H9 (cell line): ENCODE measurements around the gene CNBD2. TPM values are rescaled to one million over a fixed set of nuclear protein-coding genes. Genes with fewer than 3 reads are reported as not detected.
"Not testable (repeated sequence)": the region's sequence is repeated elsewhere in the genome, so short reads cannot be mapped to it uniquely, and the experiment has no call there.

Experiments
- DNase-seq: peaks from one replicate; pipeline ENCODE4 v3.0.0-alpha.2; 2017
- H2AFZ ChIP-seq: one replicate; pipeline ENCODE4 v1.6.1; 2013; ENCODE audit warnings: mild to moderate bottlenecking, low read length, control low read depth, moderate library complexity
- H2AK5ac ChIP-seq: 2 replicates; pipeline ENCODE4 v1.6.1; 2013; ENCODE audit warnings: low read length, control low read depth, mixed read lengths; ENCODE audit not compliant: insufficient read length
- H2BK120ac ChIP-seq: one replicate; pipeline ENCODE4 v1.6.1; 2013; ENCODE audit warnings: low read depth, mild to moderate bottlenecking, low read length, control low read depth, inconsistent platforms; ENCODE audit not compliant: poor library complexity, severe bottlenecking
- H2BK12ac ChIP-seq: 2 replicates; pipeline ENCODE4 v1.6.1; 2013; ENCODE audit warnings: low read length, control low read depth, mixed read lengths, low read depth; ENCODE audit not compliant: insufficient read length
- H2BK15ac ChIP-seq: 2 replicates; pipeline ENCODE4 v1.6.1; 2013; ENCODE audit warnings: low read depth, low read length, control low read depth
- H2BK20ac ChIP-seq: one replicate; pipeline ENCODE4 v1.6.1; 2013; ENCODE audit warnings: low read depth, mild to moderate bottlenecking, low read length, control low read depth, inconsistent platforms; ENCODE audit not compliant: poor library complexity, severe bottlenecking
- H2BK5ac ChIP-seq: 2 replicates; pipeline ENCODE4 v1.6.1; 2013; ENCODE audit warnings: low read length, control low read depth, mixed read lengths; ENCODE audit not compliant: insufficient read length
- H3K14ac ChIP-seq: 2 replicates; pipeline ENCODE4 v1.6.1; 2013; ENCODE audit warnings: low read length, control low read depth; ENCODE audit not compliant: insufficient read depth
- H3K18ac ChIP-seq: 2 replicates; pipeline ENCODE4 v1.6.1; 2013; ENCODE audit warnings: low read depth, mild to moderate bottlenecking, mixed read lengths, low read length, control low read depth; ENCODE audit not compliant: insufficient read length
- H3K23ac ChIP-seq: 2 replicates; pipeline ENCODE4 v1.6.1; 2013; ENCODE audit warnings: low read length, control low read depth, mixed read lengths, low read depth; ENCODE audit not compliant: insufficient read length
- H3K23me2 ChIP-seq: 2 replicates; pipeline ENCODE4 v1.6.1; 2013; ENCODE audit warnings: low read depth, mild to moderate bottlenecking, mixed read lengths, low read length, control low read depth; ENCODE audit not compliant: insufficient read length, poor library complexity, severe bottlenecking
- H3K27ac ChIP-seq: 2 replicates; pipeline ENCODE4 v1.5.1; 2013; ENCODE audit warnings: low read length, control low read depth, mixed read lengths, low read depth; ENCODE audit not compliant: insufficient read length
- H3K27me3 ChIP-seq: 2 replicates; pipeline ENCODE4 v1.6.1; 2013; ENCODE audit warnings: low read length, control low read depth, inconsistent platforms; ENCODE audit not compliant: insufficient read depth
- H3K4ac ChIP-seq: 2 replicates; pipeline ENCODE4 v1.6.1; 2013; ENCODE audit warnings: low read depth, mild to moderate bottlenecking, control low read depth, inconsistent platforms, low read length, moderate library complexity
- H3K4me1 ChIP-seq: 2 replicates; pipeline ENCODE4 v1.6.1; 2013; ENCODE audit warnings: low read length, control low read depth, inconsistent platforms; ENCODE audit not compliant: insufficient read depth
- H3K4me2 ChIP-seq: 2 replicates; pipeline ENCODE4 v1.6.1; 2013; ENCODE audit warnings: low read length, control low read depth, mixed read lengths; ENCODE audit not compliant: insufficient read length, insufficient read depth
- H3K56ac ChIP-seq: 2 replicates; pipeline ENCODE4 v1.6.1; 2013; ENCODE audit warnings: low read depth, mild to moderate bottlenecking, mixed read lengths, low read length, control low read depth; ENCODE audit not compliant: insufficient read length
- H3K79me1 ChIP-seq: 2 replicates; pipeline ENCODE4 v1.6.1; 2013; ENCODE audit warnings: low read depth, mild to moderate bottlenecking, moderate library complexity, low read length, control low read depth, inconsistent platforms; ENCODE audit not compliant: insufficient read depth, poor library complexity, severe bottlenecking
- H3K79me2 ChIP-seq: 2 replicates; pipeline ENCODE4 v1.6.1; 2013; ENCODE audit warnings: low read length, control low read depth, inconsistent platforms; ENCODE audit not compliant: insufficient read depth
- H3K9ac ChIP-seq: 2 replicates; pipeline ENCODE4 v1.6.1; 2013; ENCODE audit warnings: low read length, control low read depth, mixed read lengths; ENCODE audit not compliant: insufficient read length; ENCODE audit errors: extremely low read depth
- H3K9me3 ChIP-seq: one replicate; pipeline ENCODE4 v1.6.1; 2013; ENCODE audit warnings: low read depth, low read length, inconsistent platforms; ENCODE audit not compliant: control insufficient read depth
- H3T11ph ChIP-seq: one replicate; pipeline ENCODE4 v1.6.1; 2013; ENCODE audit warnings: mild to moderate bottlenecking, low read length, control low read depth, inconsistent platforms
- H4K20me1 ChIP-seq: one replicate; pipeline ENCODE4 v1.6.1; 2013; ENCODE audit not compliant: control insufficient read depth, insufficient read length, insufficient read depth
- H4K5ac ChIP-seq: 2 replicates; pipeline ENCODE4 v1.6.1; 2013; ENCODE audit warnings: low read depth, mild to moderate bottlenecking, mixed read lengths, low read length, control low read depth; ENCODE audit not compliant: insufficient read length
- H4K8ac ChIP-seq: replicated peaks from 2 replicates; pipeline ENCODE4 v1.6.1; 2013; ENCODE audit warnings: low read length, control low read depth, mixed read lengths, low read depth; ENCODE audit not compliant: insufficient read length
- H4K91ac ChIP-seq: 2 replicates; pipeline ENCODE4 v1.6.1; 2013; ENCODE audit warnings: low read depth, mild to moderate bottlenecking, moderate library complexity, mixed read lengths, low read length, control low read depth; ENCODE audit not compliant: insufficient read length
- H3K27ac Mint-ChIP-seq, 3 experiments: 2 replicates in 2 of 3; 3 replicates in 1 of 3; pipeline ENCODE4 v1.8.0; 2020 to 2021; ENCODE audit warnings: mixed read lengths in 3 of 3, mild to moderate bottlenecking in 1 of 3, moderate library complexity in 1 of 3
- H3K27me3 Mint-ChIP-seq: 2 replicates; pipeline ENCODE4 v1.8.0; 2021; ENCODE audit warnings: low read depth, mild to moderate bottlenecking, moderate library complexity, mixed read lengths
- H3K36me3 Mint-ChIP-seq, 3 experiments: 2 replicates in 2 of 3; 3 replicates in 1 of 3; pipeline ENCODE4 v1.8.0; 2020 to 2021; ENCODE audit warnings: low read depth in 3 of 3, mixed read lengths in 3 of 3; ENCODE audit not compliant: insufficient read depth in 1 of 3
- H3K4me1 Mint-ChIP-seq, 2 experiments: 2 replicates each; pipeline ENCODE4 v1.8.0; 2020; ENCODE audit warnings: mixed read lengths in 2 of 2
- H3K4me3 Mint-ChIP-seq, 2 experiments: 2 replicates in 1 of 2; 3 replicates in 1 of 2; pipeline ENCODE4 v1.8.0; 2020 to 2021; ENCODE audit warnings: mild to moderate bottlenecking in 2 of 2, mixed read lengths in 2 of 2, moderate library complexity in 1 of 2
- H3K9me3 Mint-ChIP-seq, 2 experiments: 2 replicates in 1 of 2; 3 replicates in 1 of 2; pipeline ENCODE4 v1.8.0; 2020; ENCODE audit warnings: mild to moderate bottlenecking in 2 of 2, mixed read lengths in 2 of 2, moderate library complexity in 1 of 2
- CTCF ChIP-seq: fragments of 200-600 bp; sonication (generic); conservative IDR thresholded peaks from 3 replicates; pipeline ENCODE4 v1.8.0; 2021; ENCODE audit warnings: antibody characterized with exemption, mild to moderate bottlenecking
- WGBS: extraction: QIAGEN DNeasy Blood & Tissue Kit; methylation state at CpG from one replicate; pipeline ENCODE4 v1.1.7; 2013; ENCODE audit warnings: missing lambda C conversion rate, low lambda C conversion rate, mixed read lengths; ENCODE audit not compliant: insufficient read length; ENCODE audit errors: extremely low coverage; 5-methylcytosine and 5-hydroxymethylcytosine counted together
- total RNA-seq: library from RNA; stranded (reverse); gene quantifications from 2 replicates; pipeline ENCODE4 v1.2.1, GENCODE V29; 2021

CNBD2 gene
- total RNA-seq, 1 experiment from 2014 or later: 3.1 TPM

- H4K91ac ChIP-seq: no peak overlapping the region
- H3K27ac Mint-ChIP-seq: no peak overlapping the region; a peak in 1 of 7 replicates
- no peak overlapping the region for H4K5ac ChIP-seq
- no peak overlapping the region for H4K8ac ChIP-seq
- H3K9ac ChIP-seq: no peak overlapping the region
- H3K9me3 Mint-ChIP-seq: no peaks in the 10 kb centered on the region; a peak in 2 of 5 replicates
- peak overlapping the region in 1 of 2 experiments; percentile 6; a peak in 1 of 5 replicates for H3K4me3 Mint-ChIP-seq
- WGBS: no CpG with 5 or more reads among the region's 6 CpGs
- H3T11ph ChIP-seq: no peak overlapping the region
- H3K79me2 ChIP-seq: peaks cover 4% of the 10 kb centered on the region; the same call in 1 of the 2 replicates
- H3K56ac ChIP-seq: no peak overlapping the region
- TF ChIP-seq CTCF: no peak
- no peak overlapping the region for H3K14ac ChIP-seq
- no peak overlapping the region for H2BK5ac ChIP-seq
- H3K18ac ChIP-seq: no peak overlapping the region
- H3K4me1 Mint-ChIP-seq: peaks cover 27 to 31% of the 10 kb centered on the region in 2 experiments
- no peaks in the 10 kb centered on the region for H3K79me1 ChIP-seq
- no peak overlapping the region for H2AFZ ChIP-seq
- H3K23ac ChIP-seq: no peak overlapping the region
- no peak overlapping the region for H3K27ac ChIP-seq
- H4K20me1 ChIP-seq: no peaks in the 10 kb centered on the region
- peaks cover 15 to 26% (median 16%) of the 10 kb centered on the region in 3 experiments for H3K36me3 Mint-ChIP-seq
- no peak overlapping the region for H2BK12ac ChIP-seq
- H3K27me3 Mint-ChIP-seq: peaks cover 21% of the 10 kb centered on the region
- DNase-seq: no peak
- H2BK20ac ChIP-seq: no peak overlapping the region
- H2BK15ac ChIP-seq: no peak overlapping the region
- no peak overlapping the region for H2AK5ac ChIP-seq
- H3K27me3 ChIP-seq: no peaks in the 10 kb centered on the region
- no peaks in the 10 kb centered on the region for H3K23me2 ChIP-seq
- no peaks in the 10 kb centered on the region for H3K9me3 ChIP-seq
- no peak overlapping the region for H3K4me2 ChIP-seq
- H3K4me1 ChIP-seq: no peaks in the 10 kb centered on the region; the same call in 1 of the 2 replicates
- H2BK120ac ChIP-seq: no peak overlapping the region
- no peak overlapping the region for H3K4ac ChIP-seq
Measured at GRCh38 chr20:36052117-36052513, 83.7 kb downstream of the CNBD2 start.

DNA sequence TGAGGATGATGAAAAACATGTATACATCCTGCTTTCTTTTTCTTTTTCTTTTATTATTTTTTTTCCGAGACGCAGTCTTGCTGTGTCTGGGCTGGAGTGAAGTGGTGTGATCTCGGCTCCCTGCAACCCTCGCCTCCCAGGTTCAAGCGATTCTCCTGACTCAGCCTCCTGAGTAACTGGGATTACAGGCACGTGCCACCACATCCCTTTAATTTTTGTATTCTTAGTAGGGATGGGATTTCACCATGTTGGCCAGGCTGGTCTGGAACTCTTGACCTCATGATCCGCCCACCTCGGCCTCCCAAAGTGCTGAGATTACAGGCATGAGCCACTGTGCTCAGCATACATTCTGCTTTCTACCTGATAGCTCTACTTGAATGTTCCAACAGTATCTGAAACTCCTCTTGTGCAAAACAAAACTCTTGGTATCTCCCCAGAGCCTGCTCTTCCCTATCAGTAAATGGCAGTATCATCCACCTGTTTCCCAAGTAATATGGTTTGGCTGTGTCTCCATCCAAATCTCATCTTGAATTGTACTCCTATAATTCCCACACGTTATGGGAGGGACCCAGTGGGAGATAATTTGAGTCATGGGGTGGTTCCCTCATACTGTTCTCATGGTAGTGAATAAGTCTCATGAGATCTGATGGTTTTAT lies 85.6 kb downstream of the CNBD2 start:
- WGBS: no CpG with 5 or more reads among the region's 9 CpGs
- not testable (repeated sequence) for H4K8ac ChIP-seq, H3K4me3 Mint-ChIP-seq, H2BK12ac ChIP-seq, H2AK5ac ChIP-seq, DNase-seq, H3K23me2 ChIP-seq, H3K4me1 ChIP-seq, H4K91ac ChIP-seq, H3K79me2 ChIP-seq, H3K9me3 ChIP-seq, H3K4me2 ChIP-seq, H3K27ac Mint-ChIP-seq, H4K20me1 ChIP-seq, H3K14ac ChIP-seq, H2BK20ac ChIP-seq, H3K23ac ChIP-seq, H3K27me3 ChIP-seq, H3K56ac ChIP-seq, H3K4ac ChIP-seq, H3T11ph ChIP-seq, H2BK120ac ChIP-seq, H3K79me1 ChIP-seq, H2BK15ac ChIP-seq, H2BK5ac ChIP-seq, H3K27ac ChIP-seq, H3K9ac ChIP-seq, H3K18ac ChIP-seq, H4K5ac ChIP-seq, H3K9me3 Mint-ChIP-seq, H2AFZ ChIP-seq
- Mint-ChIP-seq H3K36me3 (peaks cover 3 to 10% (median 5%) of the 10 kb centered on the region in 3 experiments), H3K27me3 (peaks cover 24% of the 10 kb centered on the region), H3K4me1 (peaks cover 15 to 18% of the 10 kb centered on the region in 2 experiments)
